Hepatocyte (in vitro differentiated cells): ENCODE data around the gene DMXL1.

Experiments used
- CTCF ChIP-seq: fragments of 200-600 bp; sonication (generic); IDR thresholded peaks from 2 replicates; pipeline ENCODE4 v1.5.1; 2016; ENCODE audit warnings: antibody characterized with exemption, mild to moderate bottlenecking; ENCODE audit not compliant: poor library complexity
- EZH2 ChIP-seq: fragments of 200-600 bp; sonication (generic); IDR thresholded peaks from 2 replicates; pipeline ENCODE4 v1.6.1; 2016; ENCODE audit warnings: antibody characterized with exemption, mild to moderate bottlenecking, borderline replicate concordance
- EZH2phosphoT487 ChIP-seq: fragments of 200-600 bp; sonication (generic); IDR thresholded peaks from one replicate; pipeline ENCODE4 v1.6.1; 2018; ENCODE audit warnings: antibody characterized with exemption, mild to moderate bottlenecking, low read depth, moderate library complexity; ENCODE audit not compliant: unreplicated experiment, severe bottlenecking

DNA sequence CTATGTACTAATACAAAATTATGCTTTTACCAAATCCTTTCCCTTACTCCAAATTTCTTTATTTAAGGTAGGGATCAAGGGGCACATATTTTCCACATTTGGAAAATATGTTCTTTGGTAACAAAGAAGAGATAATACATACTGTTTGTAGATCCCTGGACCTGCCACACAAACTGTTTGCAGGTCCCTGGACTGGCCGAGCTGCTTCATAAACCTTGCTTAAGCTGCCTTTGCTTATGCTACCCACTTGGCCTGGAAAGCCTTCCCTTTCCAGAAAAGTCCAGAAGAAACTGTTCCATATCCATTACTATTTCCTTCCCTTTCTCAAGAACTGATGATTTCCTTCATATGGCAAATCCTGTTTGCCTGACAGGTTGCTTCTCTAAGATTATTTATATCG is 22.6 kb upstream of the DMXL1 start:
- TF ChIP-seq CTCF = no peak
- no peak for TF ChIP-seq EZH2phosphoT487
- no peak for TF ChIP-seq EZH2
